ENCODE results near the gene ASB4.

Gene ASB4

GRCh38 chr7:95481271-95482165, 4.2 kb upstream of the ASB4 start:
- no peak for TF ChIP-seq CTCF (IDR thresholded peaks at IDR 0.05)

DNA sequence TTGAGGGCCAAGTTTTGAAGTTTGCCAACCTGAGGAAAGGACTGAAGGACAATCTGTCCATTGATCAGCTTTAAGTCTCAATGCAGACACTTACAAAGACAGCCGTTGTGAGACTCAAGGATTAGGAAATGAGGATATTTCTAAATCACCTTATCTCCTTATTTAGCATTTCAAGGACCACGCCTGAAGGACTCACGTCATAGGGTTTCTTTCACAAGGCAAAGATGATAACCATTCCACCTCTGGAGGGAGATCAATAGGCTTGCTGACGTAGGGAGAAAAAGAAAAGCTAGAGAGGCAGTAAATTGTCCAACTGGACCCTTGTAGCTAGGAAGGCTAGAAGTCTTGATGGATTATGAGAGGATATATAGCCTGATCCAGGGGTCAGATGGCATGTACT, 3.3 kb upstream of the ASB4 start:
- no peak for TF ChIP-seq CTCF (IDR thresholded peaks at IDR 0.05)

DNA sequence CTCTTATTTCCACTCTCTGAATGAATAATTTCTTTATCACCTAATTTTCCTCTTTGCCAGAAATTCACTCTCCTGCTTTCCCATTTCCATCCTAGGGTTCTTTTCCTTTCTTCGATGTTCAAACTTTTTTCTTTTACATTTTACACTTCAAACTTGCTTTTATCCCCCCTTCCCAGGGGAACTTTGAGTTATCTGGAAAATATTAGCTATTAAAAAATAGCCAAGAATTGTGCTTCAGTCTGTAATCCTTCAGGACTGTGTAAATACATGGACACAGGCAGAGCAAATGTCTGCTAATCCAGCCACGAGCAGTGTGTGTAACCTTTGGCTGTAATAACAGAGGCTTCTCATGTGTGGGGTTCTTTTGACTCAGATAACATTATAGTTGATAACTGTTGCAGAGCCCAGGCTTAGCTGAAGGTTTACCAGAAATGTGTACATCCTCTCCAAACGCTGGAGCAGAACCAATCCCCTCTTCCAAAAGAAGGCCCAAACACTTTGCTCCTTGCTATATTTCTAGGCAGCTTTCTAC, 4.6 kb downstream of the ASB4 start:
- no peak for TF ChIP-seq CTCF (IDR thresholded peaks at IDR 0.05)

GRCh38 chr7:95491201-95491600, 5.5 kb downstream of the ASB4 start:
- no peak for TF ChIP-seq CTCF (IDR thresholded peaks at IDR 0.05)

GRCh38 chr7:95491634-95492314, 6.0 kb downstream of the ASB4 start:
- TF ChIP-seq CTCF (IDR thresholded peaks at IDR 0.05), result no peak

GRCh38 chr7:95493247-95493646, 7.5 kb downstream of the ASB4 start:
- no peak for TF ChIP-seq CTCF (IDR thresholded peaks at IDR 0.05)

DNA sequence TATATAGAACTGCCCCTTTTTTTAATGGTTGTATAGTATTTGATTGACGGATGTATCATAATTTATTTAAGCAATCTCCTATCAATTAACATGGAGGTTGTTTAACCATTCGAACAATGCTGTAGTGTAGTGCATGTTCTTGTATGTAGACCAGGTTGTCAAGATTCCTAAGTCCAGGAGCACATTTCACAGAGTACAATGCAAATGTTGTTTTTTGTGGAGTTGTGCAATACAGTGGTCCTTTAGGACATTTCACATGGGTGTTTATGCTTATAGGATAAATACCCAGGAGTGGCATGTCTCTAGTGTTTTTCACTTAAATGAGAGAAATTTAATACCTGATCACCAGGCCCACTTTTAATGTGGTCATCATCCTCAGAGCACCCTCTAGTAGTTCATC, 8.1 kb downstream of the ASB4 start:
- TF ChIP-seq CTCF (IDR thresholded peaks at IDR 0.05), result no peak

All from LNCAP (cell line).